Vagina (tissue), 2 donors: ENCODE measurements around the gene HOXD8.

Experiments
- CTCF ChIP-seq, 3 experiments: fragments of 450-650 bp in 2 of 3; fragments of 200-600 bp in 1 of 3; sonication (generic) in 1 of 3; IDR thresholded peaks; one replicate each; pipeline ENCODE4 v1.5.1; 2017 to 2019; ENCODE audit warnings: antibody characterized with exemption in 3 of 3, mild to moderate bottlenecking in 2 of 3, moderate library complexity in 2 of 3
- POLR2AphosphoS5 ChIP-seq, 2 donors: sonication (generic); formaldehyde crosslinking; IDR thresholded peaks; one replicate each; pipeline ENCODE4 v1.9.0; 2017; ENCODE audit warnings: antibody characterized with exemption in 2 of 2, mild to moderate bottlenecking in 2 of 2, low read depth in 1 of 2; ENCODE audit not compliant: insufficient read depth in 1 of 2

DNA sequence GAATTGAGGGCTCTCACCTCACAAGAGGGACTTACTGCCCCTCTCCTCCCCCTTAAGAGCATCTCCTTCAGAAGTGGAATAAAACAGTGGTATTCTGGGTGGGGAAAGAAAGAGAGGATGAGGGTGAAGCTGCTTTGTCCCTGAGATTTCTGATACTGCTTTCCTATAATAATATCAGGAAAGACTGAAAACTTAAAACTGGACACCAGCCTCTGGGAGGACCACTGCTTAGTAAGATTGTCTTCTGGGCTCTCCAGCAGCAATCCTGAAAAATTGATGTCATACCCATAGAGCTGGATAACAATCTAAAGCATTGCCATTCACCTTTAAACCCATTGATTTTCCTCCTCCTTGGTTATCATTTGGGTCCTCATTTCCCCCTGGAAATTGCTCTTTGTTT is 17.1 kb downstream of the HOXD8 start:
- TF ChIP-seq POLR2AphosphoS5 (IDR thresholded peaks at IDR 0.05; ENCODE audit: insufficient read depth in 1 of 2, low read depth in 1 of 2): no peak
- no peak for TF ChIP-seq CTCF (IDR thresholded peaks at IDR 0.05)
